ENCODE data around the gene CDK5RAP3.
"Not testable (repeated sequence)": the region's sequence is repeated elsewhere in the genome, so short reads cannot be mapped to it uniquely, and the experiment has no call there.

CDK5RAP3 gene

DNA sequence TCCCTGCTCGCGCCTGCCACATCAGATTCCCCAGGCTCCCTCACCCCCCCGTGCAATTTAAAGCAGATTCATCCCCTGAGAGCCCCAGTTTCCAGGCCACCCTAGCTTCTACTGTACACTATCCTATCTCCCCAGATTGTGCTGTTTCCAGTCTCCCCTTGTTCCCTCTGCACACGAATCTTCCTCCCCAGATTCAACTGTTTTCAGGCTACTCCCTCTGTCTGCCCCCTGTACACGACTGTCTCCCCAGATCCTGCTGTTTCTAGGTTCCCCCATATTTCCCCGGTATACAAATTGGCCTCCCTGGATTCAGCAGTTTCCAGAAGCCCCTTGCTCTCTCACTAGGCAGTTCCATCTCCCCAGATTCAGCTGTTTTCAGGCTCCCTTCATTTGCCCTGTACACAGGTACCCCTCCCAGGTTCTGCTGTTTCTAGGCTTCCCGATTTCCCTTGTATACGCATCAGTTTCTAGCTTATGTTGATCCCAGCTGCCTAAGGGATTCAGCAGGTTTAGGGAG is 43.7 kb downstream of the CDK5RAP3 start:
- no peak overlapping the region for H3K27ac ChIP-seq (replicated peaks)
- no peak overlapping the region for H3K4me3 ChIP-seq (replicated peaks; ENCODE audit: insufficient read depth, low read length)
- TF ChIP-seq, protein P1, sequence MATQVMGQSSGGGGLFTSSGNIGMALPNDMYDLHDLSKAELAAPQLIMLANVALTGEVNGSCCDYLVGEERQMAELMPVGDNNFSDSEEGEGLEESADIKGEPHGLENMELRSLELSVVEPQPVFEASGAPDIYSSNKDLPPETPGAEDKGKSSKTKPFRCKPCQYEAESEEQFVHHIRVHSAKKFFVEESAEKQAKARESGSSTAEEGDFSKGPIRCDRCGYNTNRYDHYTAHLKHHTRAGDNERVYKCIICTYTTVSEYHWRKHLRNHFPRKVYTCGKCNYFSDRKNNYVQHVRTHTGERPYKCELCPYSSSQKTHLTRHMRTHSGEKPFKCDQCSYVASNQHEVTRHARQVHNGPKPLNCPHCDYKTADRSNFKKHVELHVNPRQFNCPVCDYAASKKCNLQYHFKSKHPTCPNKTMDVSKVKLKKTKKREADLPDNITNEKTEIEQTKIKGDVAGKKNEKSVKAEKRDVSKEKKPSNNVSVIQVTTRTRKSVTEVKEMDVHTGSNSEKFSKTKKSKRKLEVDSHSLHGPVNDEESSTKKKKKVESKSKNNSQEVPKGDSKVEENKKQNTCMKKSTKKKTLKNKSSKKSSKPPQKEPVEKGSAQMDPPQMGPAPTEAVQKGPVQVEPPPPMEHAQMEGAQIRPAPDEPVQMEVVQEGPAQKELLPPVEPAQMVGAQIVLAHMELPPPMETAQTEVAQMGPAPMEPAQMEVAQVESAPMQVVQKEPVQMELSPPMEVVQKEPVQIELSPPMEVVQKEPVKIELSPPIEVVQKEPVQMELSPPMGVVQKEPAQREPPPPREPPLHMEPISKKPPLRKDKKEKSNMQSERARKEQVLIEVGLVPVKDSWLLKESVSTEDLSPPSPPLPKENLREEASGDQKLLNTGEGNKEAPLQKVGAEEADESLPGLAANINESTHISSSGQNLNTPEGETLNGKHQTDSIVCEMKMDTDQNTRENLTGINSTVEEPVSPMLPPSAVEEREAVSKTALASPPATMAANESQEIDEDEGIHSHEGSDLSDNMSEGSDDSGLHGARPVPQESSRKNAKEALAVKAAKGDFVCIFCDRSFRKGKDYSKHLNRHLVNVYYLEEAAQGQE (IDR thresholded peaks at IDR 0.05; ENCODE audit: insufficient replicate concordance, low read depth) = no peak
- TF ChIP-seq, protein P2, sequence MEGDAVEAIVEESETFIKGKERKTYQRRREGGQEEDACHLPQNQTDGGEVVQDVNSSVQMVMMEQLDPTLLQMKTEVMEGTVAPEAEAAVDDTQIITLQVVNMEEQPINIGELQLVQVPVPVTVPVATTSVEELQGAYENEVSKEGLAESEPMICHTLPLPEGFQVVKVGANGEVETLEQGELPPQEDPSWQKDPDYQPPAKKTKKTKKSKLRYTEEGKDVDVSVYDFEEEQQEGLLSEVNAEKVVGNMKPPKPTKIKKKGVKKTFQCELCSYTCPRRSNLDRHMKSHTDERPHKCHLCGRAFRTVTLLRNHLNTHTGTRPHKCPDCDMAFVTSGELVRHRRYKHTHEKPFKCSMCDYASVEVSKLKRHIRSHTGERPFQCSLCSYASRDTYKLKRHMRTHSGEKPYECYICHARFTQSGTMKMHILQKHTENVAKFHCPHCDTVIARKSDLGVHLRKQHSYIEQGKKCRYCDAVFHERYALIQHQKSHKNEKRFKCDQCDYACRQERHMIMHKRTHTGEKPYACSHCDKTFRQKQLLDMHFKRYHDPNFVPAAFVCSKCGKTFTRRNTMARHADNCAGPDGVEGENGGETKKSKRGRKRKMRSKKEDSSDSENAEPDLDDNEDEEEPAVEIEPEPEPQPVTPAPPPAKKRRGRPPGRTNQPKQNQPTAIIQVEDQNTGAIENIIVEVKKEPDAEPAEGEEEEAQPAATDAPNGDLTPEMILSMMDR (IDR thresholded peaks at IDR 0.05; ENCODE audit: insufficient read depth, low read length) = no peak
- TF ChIP-seq SPI1 (IDR thresholded peaks at IDR 0.05; ENCODE audit: borderline replicate concordance, low read depth) = no peak
- TF ChIP-seq POLR2AphosphoS5 (IDR thresholded peaks at IDR 0.05; ENCODE audit: low read depth) = no peak
- no peak for TF ChIP-seq GABPA (IDR thresholded peaks at IDR 0.05; ENCODE audit: low read depth)

DNA sequence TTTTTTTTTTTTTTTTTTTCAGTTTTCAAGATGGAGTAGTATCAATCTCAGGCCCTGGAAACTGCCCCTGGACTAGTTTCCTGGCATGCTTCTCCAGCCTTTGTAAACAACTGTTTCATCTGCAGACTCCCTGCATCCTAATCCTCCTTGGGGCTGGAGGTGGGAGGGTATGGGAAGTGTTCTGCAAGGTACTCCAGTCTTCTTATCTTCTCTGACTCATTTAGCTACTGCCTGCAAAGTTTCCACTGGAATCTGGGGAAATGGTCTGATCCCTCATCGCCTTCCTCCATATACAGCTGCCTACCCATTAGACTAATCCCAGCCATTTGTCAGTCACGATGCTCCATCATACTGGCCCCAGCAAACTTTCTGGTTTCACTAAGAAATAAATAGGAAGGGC is 45.2 kb downstream of the CDK5RAP3 start:
- DNase-seq (ENCODE audit: low read depth in 1 of 2, low spot score in 1 of 2) = no peak
- no peak overlapping the region for H3K4me3 ChIP-seq (replicated peaks; ENCODE audit: insufficient read depth, low read length)
- H3K27me3 ChIP-seq (ENCODE audit: insufficient read depth, poor library complexity, severe bottlenecking) = peaks cover 3% of the 10 kb centered on the region
- TF ChIP-seq SPI1 (IDR thresholded peaks at IDR 0.05; ENCODE audit: borderline replicate concordance, low read depth) = no peak
- no peak overlapping the region for H3K27ac ChIP-seq (replicated peaks)

More for the DNA sequence above, 43.7 kb downstream of the CDK5RAP3 start:
- no peak for DNase-seq (ENCODE audit: low read depth in 1 of 2, low spot score in 1 of 2)
- peaks cover 3% of the 10 kb centered on the region for H3K27me3 ChIP-seq (ENCODE audit: insufficient read depth, poor library complexity, severe bottlenecking)

DNA sequence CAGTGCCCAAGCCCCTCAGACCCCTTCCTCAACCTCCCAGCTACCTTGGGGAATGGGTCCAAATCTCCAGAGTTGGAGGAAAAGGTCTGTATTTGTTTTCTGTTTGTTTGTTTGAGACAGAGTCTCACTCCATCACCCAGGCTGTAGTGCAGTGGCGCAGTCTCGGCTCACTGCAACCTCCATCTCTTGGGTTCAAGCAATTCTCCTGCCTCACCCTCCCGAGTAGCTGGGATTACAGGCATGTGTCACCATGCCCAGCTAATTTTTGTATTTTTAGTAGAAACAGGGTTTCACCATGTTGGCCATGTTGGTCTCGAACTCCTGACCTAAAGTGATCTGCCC is 46.9 kb downstream of the CDK5RAP3 start:
- H3K27ac ChIP-seq (replicated peaks); DNase-seq (ENCODE audit: low read depth in 1 of 2, low spot score in 1 of 2); H3K27me3 ChIP-seq (ENCODE audit: insufficient read depth, poor library complexity, severe bottlenecking); H3K4me3 ChIP-seq (replicated peaks; ENCODE audit: insufficient read depth, low read length): not testable (repeated sequence)

DNA sequence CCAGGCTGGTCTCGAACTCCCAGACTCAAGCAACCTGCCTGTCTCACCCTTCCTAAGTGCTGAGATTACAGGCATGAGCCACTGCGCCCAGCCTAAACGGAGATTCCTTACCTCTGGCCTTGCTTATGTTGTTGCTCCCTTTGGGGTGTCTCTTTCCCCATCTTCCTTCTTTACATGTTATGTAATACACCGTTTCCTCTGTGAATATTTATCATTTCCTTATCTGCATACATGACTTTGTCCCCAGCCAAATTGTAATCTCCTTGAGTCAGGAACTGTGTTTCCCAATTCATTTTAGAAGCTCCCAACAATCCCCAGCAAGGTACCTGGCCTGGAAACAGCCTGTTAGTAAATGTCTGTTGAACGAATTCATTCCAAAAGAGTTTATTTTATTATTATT is 51.0 kb downstream of the CDK5RAP3 start:
- TF ChIP-seq POLR2AphosphoS5 (IDR thresholded peaks at IDR 0.05; ENCODE audit: low read depth) = no peak
- no peak for TF ChIP-seq SPI1 (IDR thresholded peaks at IDR 0.05; ENCODE audit: borderline replicate concordance, low read depth)
- TF ChIP-seq, protein P2 (IDR thresholded peaks at IDR 0.05; ENCODE audit: insufficient read depth, low read length) = no peak
- TF ChIP-seq, protein P1 (IDR thresholded peaks at IDR 0.05; ENCODE audit: insufficient replicate concordance, low read depth) = no peak
- H3K27me3 ChIP-seq (ENCODE audit: insufficient read depth, poor library complexity, severe bottlenecking) = no peaks in the 10 kb centered on the region
- H3K4me3 ChIP-seq (replicated peaks; ENCODE audit: insufficient read depth, low read length) = no peak overlapping the region
- H3K27ac ChIP-seq (replicated peaks) = no peak overlapping the region
- DNase-seq (ENCODE audit: low read depth in 1 of 2, low spot score in 1 of 2) = peak in 1 of 2 experiments; percentile 28

DNA sequence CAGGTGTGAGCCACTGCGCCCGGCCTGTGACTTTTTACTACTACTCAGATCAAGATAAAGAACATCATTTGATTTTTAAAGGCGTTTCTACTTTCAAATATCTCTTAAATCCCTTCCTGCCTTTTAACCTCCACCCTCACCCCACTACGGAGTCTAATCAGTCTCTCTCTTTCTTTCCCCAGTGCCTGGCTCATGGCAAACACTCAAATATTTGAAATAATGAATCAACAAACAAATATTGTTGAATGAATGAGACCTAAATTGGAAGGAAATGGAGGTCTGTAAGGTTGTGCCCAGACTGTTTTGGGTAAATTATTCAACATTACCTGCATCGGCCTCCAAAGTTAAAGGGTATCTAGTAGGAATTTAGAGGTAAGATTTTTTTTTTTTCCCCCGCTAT is 52.0 kb downstream of the CDK5RAP3 start:
- TF ChIP-seq GABPA (IDR thresholded peaks at IDR 0.05; ENCODE audit: low read depth) = no peak
- TF ChIP-seq, protein P1 (IDR thresholded peaks at IDR 0.05; ENCODE audit: insufficient replicate concordance, low read depth) = no peak
- TF ChIP-seq, protein P2 (IDR thresholded peaks at IDR 0.05; ENCODE audit: insufficient read depth, low read length) = no peak
- no peak for TF ChIP-seq POLR2AphosphoS5 (IDR thresholded peaks at IDR 0.05; ENCODE audit: low read depth)
- TF ChIP-seq SPI1 (IDR thresholded peaks at IDR 0.05; ENCODE audit: borderline replicate concordance, low read depth) = no peak
- no peak for DNase-seq (ENCODE audit: low read depth in 1 of 2, low spot score in 1 of 2)
- Histone ChIP-seq H3K4me3 (replicated peaks; ENCODE audit: insufficient read depth, low read length) (no peak overlapping the region), H3K27ac (replicated peaks) (no peak overlapping the region), H3K27me3 (ENCODE audit: insufficient read depth, poor library complexity, severe bottlenecking) (no peaks in the 10 kb centered on the region)

Measured in HL-60 (cell line).